AG08395 (cell line): ENCODE data around the gene GRM6.

ENCODE experiments used
- DNase-seq: peaks from one replicate; pipeline ENCODE4 v3.0.0; 2012; ENCODE audit warnings: mixed read lengths, low spot score

The GRM6 gene

GRCh38 chr5:178984145-178985072 lies 10.7 kb downstream of the GRM6 start:
- no peak for DNase-seq

- DNase-seq: no peak
Measured at GRCh38 chr5:178983728-178984127, 11.4 kb downstream of the GRM6 start.

GRCh38 chr5:178982941-178983340 lies 12.2 kb downstream of the GRM6 start:
- DNase-seq: no peak

- no peak for DNase-seq
Measured at GRCh38 chr5:178981381-178981780, 13.7 kb downstream of the GRM6 start.

GRCh38 chr5:178965465-178966055 lies 29.6 kb downstream of the GRM6 start:
- DNase-seq: no peak

- no peak for DNase-seq
Measured at GRCh38 chr5:178941361-178941760, 53.8 kb downstream of the GRM6 start.

- DNase-seq: peak; percentile 98
Measured at GRCh38 chr5:178940569-178941360, 54.4 kb downstream of the GRM6 start, which contains the start of gene ZNF454. Gene ZNF454, plus strand, starts transcription at chr5:178941198. Its CDS starts 1,594 bp downstream, at chr5:178942792.

- DNase-seq: no peak
Measured at GRCh38 chr5:178931846-178932760, 63.0 kb downstream of the GRM6 start.
